CD4-positive, alpha-beta T cell (primary cell): Measurements from ENCODE around the gene TMEM54. TPM values are rescaled to one million over a fixed set of nuclear protein-coding genes. Genes with fewer than 3 reads are reported as not detected.

ENCODE experiments used
- ATAC-seq: fragments of 200-7000 bp; cut with Tn5 transposase; one replicate; pipeline ENCODE4 v1.10.0; 2022; ENCODE audit warnings: mild to moderate bottlenecking; ENCODE audit not compliant: poor library complexity
- CTCF ChIA-PET: fragments of 350-600 bp; sonication (Branson Sonifier 250); formaldehyde crosslinking; loops from one replicate; lab custom pipeline; 2021; ENCODE audit warnings: antibody characterized with exemption, inconsistent platforms; lab: Charles Lee
- POLR2A ChIA-PET: fragments of 350-600 bp; sonication (Branson Sonifier 250); formaldehyde crosslinking; loops from one replicate; lab custom pipeline; 2021; ENCODE audit warnings: antibody characterized with exemption, inconsistent platforms; lab: Charles Lee
- DNase-seq, 14 experiments: peaks; one replicate each; pipeline ENCODE4 v3.0.0-alpha.2; 2013 to 2020; ENCODE audit warnings: mixed read lengths in 2 of 14
- H3K27ac ChIP-seq, 2 donors: one replicate each; pipeline versions ENCODE4 v1.5.1 to v1.7.0; 2013; ENCODE audit warnings: low read length in 2 of 2, low read depth in 1 of 2, mild to moderate bottlenecking in 1 of 2
- H3K27me3 ChIP-seq, 2 experiments: 1 replicate in 1 of 2; 2 replicates in 1 of 2; pipeline versions ENCODE4 v1.6.1 to v1.7.0; 2013; ENCODE audit warnings: low read length in 2 of 2, control low read depth in 1 of 2, mild to moderate bottlenecking in 1 of 2, moderate library complexity in 1 of 2; ENCODE audit not compliant: insufficient read depth in 2 of 2, control insufficient read depth in 1 of 2
- H3K36me3 ChIP-seq: one replicate; pipeline ENCODE4 v1.6.1; 2013; ENCODE audit warnings: low read length, control low read depth; ENCODE audit not compliant: insufficient read depth
- H3K4me1 ChIP-seq: one replicate; pipeline ENCODE4 v1.6.1; 2013; ENCODE audit warnings: low read length, control low read depth; ENCODE audit not compliant: insufficient read depth
- H3K4me3 ChIP-seq: one replicate; pipeline ENCODE4 v1.5.1; 2013; ENCODE audit warnings: mild to moderate bottlenecking, low read length, moderate library complexity
- H3K9me3 ChIP-seq, 2 experiments: 1 replicate in 1 of 2; 2 replicates in 1 of 2; pipeline versions ENCODE4 v1.6.1 to v1.7.0; 2013; ENCODE audit warnings: low read length in 2 of 2, mild to moderate bottlenecking in 2 of 2, control low read depth in 1 of 2, moderate library complexity in 1 of 2; ENCODE audit not compliant: control insufficient read depth in 1 of 2, insufficient read depth in 1 of 2
- H3K27ac Mint-ChIP-seq: one replicate; pipeline ENCODE4 v1.8.0; 2020; ENCODE audit warnings: mixed read lengths
- H3K27me3 Mint-ChIP-seq: one replicate; pipeline ENCODE4 v1.8.0; 2021; ENCODE audit warnings: mixed read lengths
- H3K36me3 Mint-ChIP-seq: one replicate; pipeline ENCODE4 v1.8.0; 2021; ENCODE audit warnings: low read depth, mixed read lengths
- H3K4me1 Mint-ChIP-seq: one replicate; pipeline ENCODE4 v1.8.0; 2021; ENCODE audit warnings: low read depth, mixed read lengths
- H3K4me3 Mint-ChIP-seq: one replicate; pipeline ENCODE4 v1.8.0; 2020; ENCODE audit warnings: mild to moderate bottlenecking, mixed read lengths
- H3K9me3 Mint-ChIP-seq: one replicate; pipeline ENCODE4 v1.8.0; 2020; ENCODE audit warnings: mixed read lengths
- CTCF ChIP-seq: fragments of 200-600 bp; IDR thresholded peaks from one replicate; pipeline ENCODE4 v1.8.0; 2022; ENCODE audit warnings: antibody characterized with exemption, mild to moderate bottlenecking
- intact Hi-C, 2 experiments: fragments of 100-400 bp; cut with DNase I in 1 of 2; cut with micrococcal nuclease in 1 of 2; formaldehyde crosslinking; loops; one replicate each; pipeline versions ENCODE4 v1.15.1 to v1.9.0; 2023 to 2025; cut with DNase I, micrococcal nuclease
- total RNA-seq, 174 experiments: library from RNA in 2 of 174; stranded (reverse) in 2 of 174; gene quantifications; one replicate each; pipeline ENCODE4 v1.2.3 and lab custom pipeline; 2021 to 2026

The TMEM54 gene
- total RNA-seq, 2 experiments from 2014 or later: not detected

DNA sequence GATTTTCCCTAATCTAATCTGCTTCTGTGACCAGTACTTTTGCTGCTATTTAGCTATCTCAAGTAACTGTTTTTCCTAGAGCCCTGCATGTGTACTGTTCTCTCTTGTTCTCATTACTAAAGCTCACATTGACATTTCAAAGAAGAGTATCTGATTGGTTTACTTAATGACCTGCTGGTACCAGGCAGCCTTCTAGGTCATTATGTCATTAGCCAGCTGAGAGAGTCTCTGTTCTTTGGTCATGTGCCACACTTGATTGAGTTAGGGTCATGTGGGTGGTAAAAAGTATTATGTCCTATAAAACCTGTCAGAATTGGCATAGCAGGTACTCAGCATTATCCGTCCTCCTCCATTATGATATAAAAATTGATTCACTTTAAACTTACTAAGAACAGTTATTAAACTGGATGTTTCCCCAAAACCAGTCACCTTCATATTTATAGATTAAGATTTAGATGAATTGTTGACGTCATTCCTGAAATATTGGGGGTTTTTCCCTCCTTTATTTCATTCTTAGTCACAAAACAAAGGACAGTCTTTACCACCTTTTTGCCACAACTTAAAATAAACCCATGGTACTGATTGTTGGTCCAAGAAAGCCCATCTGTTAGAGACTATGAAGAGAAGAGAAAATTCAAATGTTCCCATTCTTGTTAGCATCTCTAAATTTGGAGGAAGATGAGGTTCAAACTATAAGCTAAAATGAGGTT, 52.7 kb downstream of the TMEM54 start:
- no peaks in the 10 kb centered on the region for H3K4me1 Mint-ChIP-seq
- H3K4me3 Mint-ChIP-seq: no peak overlapping the region
- H3K36me3 Mint-ChIP-seq: peaks cover 57% of the 10 kb centered on the region
- DNase-seq: no peak
- H3K4me1 ChIP-seq: no peaks in the 10 kb centered on the region
- intact Hi-C loops: no loop called here
- no peak overlapping the region for H3K27ac ChIP-seq
- no peaks in the 10 kb centered on the region for H3K27me3 ChIP-seq
- peaks cover 40% of the 10 kb centered on the region for H3K36me3 ChIP-seq
- H3K4me3 ChIP-seq: no peak overlapping the region
- no peaks in the 10 kb centered on the region for H3K9me3 ChIP-seq
- TF ChIP-seq CTCF: no peak
- ATAC-seq: no peak
- CTCF ChIA-PET: interaction anchor here (1.0 to 1.5 kb wide), 2 partner anchors 12 to 136 kb away, joined by 3 read pairs; no protein-coding TSS in a partner anchor
- no peaks in the 10 kb centered on the region for H3K9me3 Mint-ChIP-seq
- POLR2A ChIA-PET: no interaction called here
- no peaks in the 10 kb centered on the region for H3K27me3 Mint-ChIP-seq
- no peak overlapping the region for H3K27ac Mint-ChIP-seq

Other genes starting within 250 kb of the TMEM54 start
- not detected for gene SYNC, start 198.6 kb downstream of the TMEM54 start, total RNA-seq
- gene YARS1, start 84.0 kb downstream of the TMEM54 start, total RNA-seq: 10 to 100 TPM; 67.6 to 73.2 TPM
- 10 to 100 TPM; 18.8 to 21.6 TPM for gene S100PBP, start 83.7 kb downstream of the TMEM54 start, total RNA-seq
- gene FNDC5, start 30.5 kb downstream of the TMEM54 start, total RNA-seq: not detected
- not detected for gene HPCA, start 14.9 kb downstream of the TMEM54 start, total RNA-seq
- gene RNF19B, start 63.4 kb upstream of the TMEM54 start, total RNA-seq: 10 to 100 TPM; 33.4 to 37.4 TPM
- 10 to 100 TPM; 25.6 to 30.4 TPM for gene AK2, start 135.5 kb upstream of the TMEM54 start, total RNA-seq
- gene AZIN2, start 179.8 kb upstream of the TMEM54 start, total RNA-seq: 1 to 10 TPM; 4.6 to 4.9 TPM